GM21737 (cell line): ENCODE measurements around the gene ELOVL5.
"Not testable (repeated sequence)": the region's sequence is repeated elsewhere in the genome, so short reads cannot be mapped to it uniquely, and the experiment has no call there.

ENCODE experiments used
- ATAC-seq: cut with Tn5 transposase; IDR thresholded peaks from one replicate; pipeline ENCODE4 v1.9.1; 2021; ENCODE audit warnings: mild to moderate bottlenecking, moderate library complexity; ENCODE audit not compliant: unreplicated experiment

The ELOVL5 gene

DNA sequence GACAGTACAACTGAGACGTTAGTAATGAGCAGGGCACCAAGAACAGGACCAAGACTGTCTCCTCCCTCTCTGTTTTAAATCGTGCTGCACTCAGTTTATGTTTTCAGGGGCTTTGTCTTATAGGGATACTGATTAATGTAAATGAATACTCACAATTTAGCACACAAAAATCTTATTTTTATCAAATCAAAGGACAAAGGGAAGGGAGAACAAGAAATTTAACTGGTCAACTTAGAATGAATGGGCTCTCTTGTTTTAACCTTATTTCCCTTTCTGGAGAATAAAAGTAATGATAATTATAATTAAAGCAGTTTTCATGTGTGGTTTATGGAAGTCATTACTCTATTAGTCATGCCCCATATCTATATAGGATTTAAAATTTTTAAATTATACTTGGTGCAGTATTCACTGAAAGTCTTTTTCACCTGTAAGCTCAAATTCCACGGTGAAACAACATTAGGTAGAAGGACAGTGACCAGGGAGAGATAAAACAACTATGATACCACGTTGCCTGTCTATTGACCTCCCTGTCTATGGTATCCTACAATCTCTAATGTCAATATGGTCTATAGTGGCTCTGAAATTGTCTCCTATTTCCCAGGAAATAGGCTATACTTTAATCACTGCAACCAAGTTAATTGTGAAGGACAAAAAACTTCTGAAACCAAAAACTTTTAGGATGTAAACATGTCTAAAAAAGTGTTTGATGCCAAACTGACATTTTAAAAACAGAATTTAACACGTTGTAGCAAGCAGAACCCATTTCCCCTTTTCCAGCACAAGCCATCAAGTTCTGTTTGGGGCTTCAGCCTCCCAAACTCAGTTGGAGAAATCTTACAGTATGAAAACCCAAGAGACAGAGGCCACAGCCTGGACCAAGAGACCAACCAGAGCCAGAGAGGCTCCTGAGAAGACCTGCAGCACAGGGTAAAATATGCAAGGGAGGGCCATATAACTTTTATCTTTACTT is 15.0 kb downstream of the ELOVL5 start:
- no peak for ATAC-seq

DNA sequence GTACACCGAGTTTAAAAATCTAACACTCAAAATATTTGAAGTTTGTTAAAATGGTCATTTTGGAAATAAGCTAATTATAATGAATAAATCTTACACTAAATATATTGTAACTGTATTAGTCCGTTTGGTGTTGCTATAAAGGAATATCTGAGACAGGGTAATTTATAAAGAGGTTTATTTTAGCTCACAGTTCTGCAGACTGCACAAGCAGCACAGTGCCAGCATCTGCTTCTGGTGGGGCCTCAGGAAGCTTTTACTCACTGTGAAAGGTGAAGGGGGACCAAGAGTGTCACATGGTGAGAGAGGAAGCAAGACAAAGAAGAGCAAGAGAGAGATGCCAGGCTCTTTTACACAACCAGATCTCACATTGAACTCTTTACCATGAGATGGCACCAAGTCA is 17.1 kb downstream of the ELOVL5 start:
- no peak for ATAC-seq

GRCh38 chr6:53330137-53330536 is 18.6 kb downstream of the ELOVL5 start:
- no peak for ATAC-seq

GRCh38 chr6:53328375-53328774 is 20.4 kb downstream of the ELOVL5 start:
- no peak for ATAC-seq

DNA sequence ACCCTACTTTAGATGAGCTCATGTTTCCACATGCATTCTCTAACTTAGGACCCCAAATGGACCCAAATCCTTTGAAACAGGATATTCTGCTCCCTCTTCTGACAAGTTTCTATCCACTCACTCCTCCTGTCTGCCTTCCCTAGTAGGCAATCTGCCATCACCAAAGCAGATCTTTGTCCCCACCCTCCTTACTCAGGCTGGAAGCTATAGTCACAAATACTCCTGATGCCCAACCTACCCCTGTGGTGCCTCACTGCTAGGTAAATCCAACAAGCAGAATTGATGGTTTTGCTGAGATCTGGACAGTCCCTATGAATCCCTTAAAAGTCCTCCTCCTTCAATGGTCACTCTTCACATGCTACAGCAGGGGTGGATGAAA is 21.7 kb downstream of the ELOVL5 start:
- no peak for ATAC-seq

- ATAC-seq = no peak
These were observed 22.3 kb downstream of the ELOVL5 start for GRCh38 chr6:53326372-53327016.

- ATAC-seq = no peak
These were observed 23.0 kb downstream of the ELOVL5 start for GRCh38 chr6:53325785-53326184.

- no peak for ATAC-seq
These were observed 26.3 kb downstream of the ELOVL5 start for GRCh38 chr6:53322188-53323029.

GRCh38 chr6:53321701-53322100 is 27.0 kb downstream of the ELOVL5 start:
- ATAC-seq = no peak

GRCh38 chr6:53320964-53321363 is 27.8 kb downstream of the ELOVL5 start:
- ATAC-seq = no peak

DNA sequence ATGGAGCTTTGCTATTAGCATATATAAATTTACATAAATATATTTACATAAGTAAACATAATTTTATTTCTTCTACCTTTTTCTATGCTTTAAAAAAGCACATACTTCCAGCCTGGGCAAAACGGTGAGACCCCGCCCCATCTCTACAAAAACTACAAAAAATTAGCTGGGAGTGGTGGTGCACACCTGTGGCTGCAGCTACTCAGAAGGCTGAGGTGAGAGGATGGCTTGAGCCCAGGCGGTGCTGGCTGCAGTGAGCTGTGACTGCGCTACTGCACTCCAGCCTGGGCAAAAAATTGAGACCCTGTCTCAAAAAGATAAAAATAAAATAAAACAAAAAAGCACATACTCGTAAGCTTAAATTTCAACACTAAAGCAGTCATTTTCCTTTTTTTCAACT is 30.3 kb downstream of the ELOVL5 start:
- no peak for ATAC-seq

DNA sequence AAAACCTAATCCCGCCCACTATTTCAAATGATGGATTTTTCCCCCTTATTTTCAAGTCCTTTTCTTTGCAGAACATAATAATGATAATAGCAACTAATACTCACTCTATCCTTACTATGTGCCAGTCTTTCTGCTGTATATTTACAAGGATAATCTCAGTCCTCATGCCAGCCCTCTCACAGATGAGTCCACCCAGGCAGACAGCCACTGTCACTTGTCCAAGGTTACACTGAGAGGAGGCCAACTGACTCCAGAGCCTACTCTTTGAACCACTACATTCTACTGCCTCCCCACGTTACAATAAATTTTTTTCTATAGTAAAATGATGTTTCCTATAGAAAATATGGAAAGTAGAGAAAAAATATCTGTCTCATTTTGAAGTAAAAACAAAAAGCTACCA is 30.9 kb downstream of the ELOVL5 start:
- no peak for ATAC-seq

GRCh38 chr6:53317299-53317698 is 31.5 kb downstream of the ELOVL5 start:
- ATAC-seq = not testable (repeated sequence)

DNA sequence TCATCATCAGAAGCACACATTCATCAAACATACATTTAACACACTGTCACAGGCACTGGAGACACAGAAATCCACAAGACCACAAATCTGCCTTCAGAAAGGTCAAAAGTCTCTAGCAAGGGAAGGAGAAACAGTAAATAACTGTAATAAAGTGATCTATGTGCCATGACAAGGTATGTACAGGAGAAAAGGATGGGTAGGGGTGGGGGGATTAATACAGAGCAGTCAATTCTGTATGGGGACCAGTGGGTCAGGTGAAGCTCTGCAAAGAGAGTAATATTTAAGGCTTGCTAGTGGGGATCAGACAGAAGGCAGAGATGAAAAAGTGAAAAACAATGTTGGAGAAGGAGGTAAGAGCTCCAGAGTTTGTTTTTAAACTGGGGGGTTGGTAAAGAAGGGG is 32.6 kb downstream of the ELOVL5 start:
- no peak for ATAC-seq

DNA sequence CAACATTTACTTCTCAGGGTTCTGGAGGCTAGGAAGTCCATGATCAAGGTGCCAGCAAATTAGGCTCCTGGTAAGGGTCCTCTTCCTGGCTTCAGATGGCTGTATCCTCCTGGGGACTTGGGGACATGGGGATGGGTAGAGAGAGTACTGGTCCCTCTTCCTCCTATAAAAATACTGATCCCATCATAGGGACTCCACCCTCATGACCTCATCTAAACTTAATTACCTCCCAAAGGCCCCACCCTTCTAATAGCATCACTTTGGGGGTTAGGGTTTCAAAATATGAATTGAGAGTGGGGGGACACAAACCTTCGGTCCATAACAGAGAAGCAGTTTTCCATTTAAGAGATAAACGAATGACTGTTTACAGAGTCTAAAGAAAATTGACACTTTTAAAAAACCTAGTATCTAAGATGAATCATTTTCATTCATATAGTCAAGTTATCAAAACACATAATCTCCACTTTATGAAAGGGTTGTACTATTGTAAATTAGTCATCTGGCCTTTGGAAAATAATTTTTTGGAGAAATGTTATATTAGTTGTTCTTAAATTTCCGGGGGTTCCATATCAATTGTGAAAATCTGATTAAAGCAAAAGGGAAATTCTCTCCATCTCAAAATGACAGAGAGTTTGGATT is 33.5 kb downstream of the ELOVL5 start:
- no peak for ATAC-seq

DNA sequence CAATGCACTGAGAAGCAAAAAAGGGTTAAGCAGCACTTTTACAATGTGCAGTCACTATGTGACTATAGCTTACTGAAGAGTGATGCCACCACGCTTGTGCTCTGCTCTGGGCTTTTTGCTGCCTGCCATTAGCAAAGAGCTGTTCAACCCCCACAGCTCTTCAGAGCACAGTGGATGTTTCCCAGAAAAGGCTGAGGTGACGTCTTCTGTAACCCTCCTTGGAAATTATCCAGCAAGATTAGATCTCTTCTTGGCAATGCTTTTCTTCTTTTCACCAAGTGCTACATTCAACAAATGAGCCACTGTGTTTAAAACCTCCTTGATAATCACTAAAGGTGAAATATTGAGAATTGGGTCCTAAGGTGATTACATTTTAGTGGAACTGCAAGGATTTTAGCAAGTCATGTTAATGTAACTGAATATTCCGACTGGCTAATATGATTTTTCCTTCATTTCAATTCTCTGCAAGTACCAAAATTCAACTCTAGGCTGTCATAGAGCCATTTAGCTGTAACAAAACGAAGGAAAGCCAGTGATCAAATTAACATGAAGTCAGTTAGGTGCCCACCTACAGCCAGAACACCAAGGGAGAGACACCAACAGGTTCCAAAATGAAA is 34.9 kb downstream of the ELOVL5 start:
- no peak for ATAC-seq

DNA sequence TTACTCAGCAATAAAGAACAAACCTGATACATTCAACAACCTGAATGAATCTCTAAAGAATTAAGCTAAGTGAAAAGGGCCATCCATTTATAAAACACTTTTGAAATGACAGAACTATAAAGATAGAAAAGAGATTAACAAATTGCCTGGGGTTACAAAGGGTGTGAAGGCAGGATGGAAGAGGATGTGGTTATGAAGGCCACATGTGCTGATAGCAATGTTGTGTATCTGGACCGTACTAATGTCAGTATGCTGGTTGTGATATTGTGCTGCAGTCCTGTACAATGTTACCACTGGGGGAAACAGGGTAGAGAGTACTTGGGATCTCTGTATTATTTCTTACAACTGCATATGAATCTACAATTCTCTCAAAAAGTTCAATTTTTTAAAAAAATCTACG is 36.4 kb downstream of the ELOVL5 start:
- peak; percentile 40 for ATAC-seq

- no peak for ATAC-seq
These were observed 37.2 kb downstream of the ELOVL5 start for GRCh38 chr6:53311586-53311935.

DNA sequence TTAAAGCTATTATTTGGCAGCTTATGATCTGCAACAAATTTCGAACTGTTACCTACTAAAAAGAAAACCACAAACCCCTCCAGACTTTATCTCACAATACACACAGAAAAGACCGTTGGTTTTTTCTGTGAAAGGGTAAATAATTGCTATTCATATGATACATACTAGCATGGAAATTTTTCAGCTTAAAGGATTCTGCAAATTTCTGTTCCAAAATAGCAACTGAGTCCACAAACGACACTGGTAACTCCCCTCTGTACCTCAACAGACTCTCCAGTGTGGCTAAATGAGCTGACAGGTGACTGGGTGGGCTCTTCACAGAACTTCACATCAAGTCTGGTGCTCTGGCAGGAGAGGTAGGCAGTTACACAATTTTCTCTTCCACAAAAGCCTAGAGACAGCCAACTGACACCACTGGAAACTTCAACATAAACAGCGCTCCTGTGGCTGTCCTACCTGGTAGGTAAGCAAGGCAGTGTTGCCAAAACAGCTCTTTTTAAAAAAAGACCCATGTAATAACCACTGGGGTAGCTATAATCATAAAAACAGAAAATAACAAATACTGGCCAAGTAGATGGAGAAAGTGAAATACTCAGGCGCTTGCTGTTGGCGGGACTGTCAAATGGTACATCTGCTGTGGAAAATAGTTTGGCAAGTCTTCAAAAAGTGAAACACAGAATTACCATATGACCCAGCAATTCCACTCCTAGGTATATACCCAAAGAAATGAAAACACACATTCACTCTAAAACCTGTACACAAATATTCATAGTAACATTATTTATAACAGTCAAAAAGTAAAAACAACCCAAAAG is 37.8 kb downstream of the ELOVL5 start:
- ATAC-seq = no peak

GRCh38 chr6:53309901-53310300 is 38.8 kb downstream of the ELOVL5 start:
- ATAC-seq = no peak
